HG03060 (cell line): ENCODE measurements around the gene WDR27.
"Not testable (repeated sequence)": the region's sequence is repeated elsewhere in the genome, so short reads cannot be mapped to it uniquely, and the experiment has no call there.

Experiments used
- ATAC-seq: cut with Tn5 transposase; IDR thresholded peaks from one replicate; pipeline ENCODE4 v1.9.1; 2021; ENCODE audit warnings: low read depth, moderate number of reproducible peaks; ENCODE audit not compliant: unreplicated experiment

Gene WDR27

GRCh38 chr6:169714178-169714577 is 12.3 kb upstream of the WDR27 start:
- ATAC-seq = no peak

- ATAC-seq = no peak
These were observed 8.2 kb upstream of the WDR27 start for GRCh38 chr6:169710009-169710408.

- ATAC-seq = peak; percentile 32
These were observed 7.5 kb upstream of the WDR27 start for GRCh38 chr6:169709293-169709692.

- ATAC-seq = no peak
These were observed 5.9 kb upstream of the WDR27 start for GRCh38 chr6:169707772-169708171.

- ATAC-seq = no peak
These were observed 1.0 kb upstream of the WDR27 start for GRCh38 chr6:169702840-169703246.

- no peak for ATAC-seq
These were observed 397 bp downstream of the WDR27 start for GRCh38 chr6:169701311-169701953.

DNA sequence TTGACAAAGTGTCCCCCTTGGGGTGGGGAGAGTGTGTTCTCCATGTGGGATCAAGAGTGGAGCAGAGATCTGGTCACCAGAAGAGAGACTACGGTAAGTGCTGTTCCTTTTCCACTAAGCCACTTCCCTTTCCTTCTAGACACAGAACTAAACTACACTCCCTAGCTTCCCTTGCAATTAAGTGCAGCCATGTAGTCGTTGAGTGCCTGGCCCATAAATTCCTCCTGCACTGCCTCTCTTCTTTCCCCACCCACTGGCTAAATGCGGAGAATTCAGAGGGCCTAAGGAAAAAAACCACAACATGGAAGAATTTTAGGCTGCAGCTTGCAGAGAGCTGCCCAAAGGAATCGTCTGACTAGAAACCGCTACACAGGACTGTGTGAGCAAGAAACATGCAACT is 1.5 kb downstream of the WDR27 start:
- no peak for ATAC-seq

DNA sequence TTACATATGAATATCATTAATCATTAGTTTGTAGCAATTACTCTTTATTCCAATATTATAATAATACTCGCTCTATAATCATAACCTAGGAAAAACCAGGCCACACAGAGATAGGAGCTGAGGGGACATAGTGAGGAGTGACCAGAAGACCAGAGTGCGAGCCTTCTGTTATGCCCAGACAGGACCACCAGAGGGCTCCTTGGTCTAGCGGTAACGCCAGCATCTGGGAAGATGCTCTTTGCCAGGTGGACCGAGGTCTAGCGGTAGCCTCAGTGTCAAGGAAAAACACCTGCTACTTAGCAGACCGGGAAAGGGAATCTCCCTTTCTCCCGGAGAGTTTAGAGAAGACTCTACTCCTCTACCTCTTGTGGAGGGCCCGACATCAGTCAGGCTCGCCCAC is 4.7 kb downstream of the WDR27 start:
- ATAC-seq = not testable (repeated sequence)

GRCh38 chr6:169695131-169695530 is 6.7 kb downstream of the WDR27 start:
- no peak for ATAC-seq

DNA sequence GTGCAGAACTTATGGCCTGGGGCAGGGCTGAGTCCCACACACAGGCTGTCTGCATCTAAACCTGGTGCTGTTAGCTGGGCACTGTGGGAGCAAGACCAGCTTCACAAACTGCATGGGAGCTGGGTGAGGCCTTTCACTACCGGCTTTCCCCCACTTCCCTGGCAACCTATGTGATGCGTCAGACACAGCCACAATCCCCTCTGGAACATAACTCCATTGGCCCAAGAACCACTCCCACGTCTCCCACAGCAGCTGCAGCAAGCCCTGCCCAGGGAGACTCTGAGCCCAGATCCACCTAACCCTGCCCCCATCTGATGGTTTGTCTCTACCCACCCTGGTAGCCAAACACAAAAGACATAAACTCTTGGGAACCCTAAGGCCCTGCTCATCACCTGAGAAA is 9.3 kb downstream of the WDR27 start:
- ATAC-seq = no peak

GRCh38 chr6:169691260-169691659 is 10.6 kb downstream of the WDR27 start:
- ATAC-seq = no peak

DNA sequence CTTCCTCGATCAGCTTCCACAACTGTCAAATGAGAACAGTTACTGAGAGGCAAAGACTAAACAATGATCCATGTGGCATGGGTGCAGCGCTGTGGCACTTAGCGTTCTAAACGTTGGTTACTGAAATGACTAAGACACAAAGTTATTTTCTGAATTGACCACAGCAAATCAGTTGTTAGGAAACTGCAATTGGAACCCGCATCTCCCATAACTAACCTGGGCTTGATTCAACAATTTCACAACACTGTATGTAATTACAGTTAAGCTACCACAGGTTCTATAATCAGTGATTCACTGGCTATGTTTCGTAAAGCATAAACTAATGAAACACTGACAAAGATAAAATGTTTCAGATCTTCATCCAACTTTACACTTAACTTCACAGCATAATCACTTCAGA is 12.5 kb downstream of the WDR27 start:
- no peak for ATAC-seq

GRCh38 chr6:169685860-169686259 is 16.0 kb downstream of the WDR27 start:
- ATAC-seq = no peak

GRCh38 chr6:169684056-169684455 is 17.8 kb downstream of the WDR27 start:
- no peak for ATAC-seq

DNA sequence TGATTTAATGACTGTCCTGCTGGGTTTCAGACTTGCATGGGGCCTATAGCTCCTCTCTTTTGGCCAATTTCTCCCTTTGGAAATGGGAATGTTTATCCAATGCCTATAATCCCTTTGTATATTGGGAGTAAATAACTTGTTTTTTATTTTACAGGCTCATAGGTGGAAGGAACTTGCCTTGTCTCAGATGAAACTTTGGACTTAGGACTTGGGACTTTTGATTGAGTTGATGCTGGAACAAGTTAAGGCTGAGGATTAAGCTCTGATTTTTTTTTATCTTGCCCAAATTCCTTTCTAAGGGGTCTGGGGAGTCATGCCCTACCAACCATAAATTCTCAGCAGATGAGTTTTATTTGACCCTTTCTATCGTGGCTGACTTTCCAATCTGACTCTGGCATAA is 23.5 kb downstream of the WDR27 start:
- no peak for ATAC-seq

DNA sequence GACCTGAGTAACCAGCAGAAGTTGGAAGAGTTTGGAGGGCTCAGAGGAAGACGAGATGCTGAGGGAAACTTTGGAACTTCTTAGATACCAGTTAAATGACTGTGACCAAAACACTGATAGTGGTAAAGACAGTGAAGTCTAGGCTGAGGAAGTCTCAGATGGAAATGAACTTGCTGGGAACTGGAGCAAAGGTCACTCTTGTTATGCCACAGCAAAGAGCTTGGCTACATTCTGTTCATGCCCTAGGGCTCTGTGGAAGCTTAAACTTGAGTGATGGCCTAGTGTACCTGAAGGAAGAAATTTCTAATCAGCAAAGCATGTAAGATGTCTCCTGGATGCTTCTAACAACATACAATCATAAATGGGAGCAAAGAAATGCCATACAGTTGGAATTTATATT is 24.7 kb downstream of the WDR27 start:
- no peak for ATAC-seq

DNA sequence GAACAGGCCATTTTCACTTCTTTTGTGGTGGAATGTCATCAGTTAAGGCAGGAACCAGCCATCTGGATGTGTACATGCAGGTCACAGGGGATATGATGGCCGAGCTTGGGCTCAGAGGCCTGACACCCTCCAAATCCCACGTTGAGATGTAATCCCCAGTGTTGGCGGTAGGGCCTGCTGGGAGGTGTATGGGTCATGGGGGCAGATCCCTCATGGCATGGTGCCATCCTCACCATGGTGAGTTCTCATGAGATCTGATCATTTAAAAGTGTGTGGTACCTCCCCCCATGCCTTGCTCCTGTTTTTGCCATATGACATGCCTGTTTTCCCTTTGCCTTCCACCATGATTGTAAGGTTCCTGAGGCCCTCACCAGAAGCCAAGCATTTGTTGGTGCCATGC is 26.8 kb downstream of the WDR27 start:
- no peak for ATAC-seq

DNA sequence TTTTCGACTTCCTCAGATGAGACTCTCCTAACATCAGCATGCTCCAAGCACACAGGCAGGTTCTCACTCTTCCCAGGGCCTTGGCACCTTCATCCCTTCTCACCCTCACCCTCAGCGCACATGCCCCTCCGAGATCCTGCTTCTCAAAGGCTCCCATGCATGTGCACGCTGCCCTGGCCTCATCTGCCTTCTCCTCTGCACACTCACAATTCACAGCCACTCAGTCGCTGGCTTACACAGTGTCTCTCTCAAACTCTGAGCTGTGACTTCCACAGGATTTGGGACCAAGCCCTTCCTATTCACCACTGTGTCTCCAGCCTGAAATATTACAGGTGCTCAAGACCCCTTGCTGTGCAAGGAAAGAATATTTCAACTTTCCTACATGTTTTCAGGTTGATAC is 30.3 kb downstream of the WDR27 start:
- ATAC-seq = no peak

- ATAC-seq = no peak
These were observed 31.9 kb downstream of the WDR27 start for GRCh38 chr6:169669889-169670288.

DNA sequence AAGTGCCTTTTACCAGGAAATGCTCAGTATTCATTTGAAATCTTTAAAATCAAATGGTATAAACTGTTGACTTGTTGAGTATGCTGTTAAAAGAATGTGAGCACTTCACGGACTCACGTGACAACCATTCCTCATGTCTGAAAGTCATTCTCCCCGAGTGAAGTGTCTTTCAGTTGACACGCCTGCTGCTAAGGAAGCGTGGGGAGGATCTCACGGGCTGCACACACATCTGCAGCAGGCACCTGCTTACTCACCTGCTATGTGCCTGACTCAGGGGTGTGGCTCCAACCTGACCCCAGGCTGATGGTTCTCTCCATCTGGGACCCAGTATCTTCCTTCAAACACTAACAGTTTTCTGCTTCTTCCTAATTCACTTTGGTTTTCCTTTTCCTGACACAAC is 32.7 kb downstream of the WDR27 start:
- ATAC-seq = no peak

GRCh38 chr6:169668203-169668847 is 33.5 kb downstream of the WDR27 start:
- ATAC-seq = no peak

DNA sequence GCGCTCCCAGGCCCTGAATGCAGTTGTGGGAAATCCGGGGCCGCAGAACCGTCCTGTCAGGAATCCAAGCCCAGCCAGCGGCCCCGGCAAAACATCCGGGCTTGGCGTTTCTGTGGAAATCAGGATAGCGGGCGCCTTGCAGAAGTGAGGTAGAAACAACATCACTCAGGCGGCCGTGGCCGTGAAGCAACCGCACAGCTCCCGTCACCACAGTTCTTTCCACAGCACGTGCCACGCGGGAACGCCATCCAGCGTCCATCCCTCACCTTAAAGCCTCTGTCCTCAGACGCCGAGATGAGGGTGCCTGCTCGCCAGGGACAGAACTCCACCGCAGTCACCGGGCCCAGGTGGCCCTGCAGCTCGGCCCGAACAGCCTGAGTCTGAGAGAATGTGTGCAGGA is 34.1 kb downstream of the WDR27 start:
- ATAC-seq = no peak

GRCh38 chr6:169666441-169666840 is 35.4 kb downstream of the WDR27 start:
- ATAC-seq = no peak
